HEK293 (cell line): ENCODE data around the gene SSTR4.

ENCODE experiments used
- CTCF ChIA-PET: fragments of 350-600 bp; formaldehyde crosslinking; extraction: SDS; loops from one replicate; lab custom pipeline; 2021; ENCODE audit warnings: antibody characterized with exemption; lab: Yijun Ruan, JAX
- POLR2A ChIA-PET: fragments of 300-600 bp; formaldehyde crosslinking; extraction: SDS; loops from one replicate; lab custom pipeline; 2020; ENCODE audit warnings: antibody characterized with exemption, inconsistent platforms; lab: Yijun Ruan, JAX
- H3K27ac ChIP-seq: fragments of 200-500 bp; sonication (Bioruptor generic); 2 replicates; pipeline ENCODE4 v1.5.1; 2014; ENCODE audit warnings: low read depth, low read length, control low read depth, inconsistent platforms; ENCODE audit errors: extremely low read depth
- H3K36me3 ChIP-seq, 2 experiments: fragments of 200-500 bp in 1 of 2; sonication (Bioruptor generic) in 1 of 2; 1 replicate in 1 of 2; 2 replicates in 1 of 2; pipeline ENCODE4 v1.5.1; 2014 to 2017; ENCODE audit warnings: inconsistent platforms in 2 of 2, low read length in 2 of 2; ENCODE audit not compliant: control insufficient read depth in 2 of 2, insufficient read depth in 1 of 2
- H3K4me1 ChIP-seq: fragments of 200-500 bp; sonication (Bioruptor generic); 2 replicates; pipeline ENCODE4 v1.5.1; 2014; ENCODE audit warnings: mild to moderate bottlenecking, low read length, inconsistent platforms; ENCODE audit not compliant: control insufficient read depth, insufficient read depth
- H3K4me3 ChIP-seq: 2 replicates; pipeline ENCODE4 v1.5.1; 2011; ENCODE audit warnings: low read depth, mild to moderate bottlenecking, control low read depth, low read length, moderate library complexity
- H3K9me3 ChIP-seq: fragments of 200-500 bp; sonication (Bioruptor generic); 2 replicates; pipeline ENCODE4 v1.5.1; 2014; ENCODE audit warnings: low read depth, low read length, inconsistent platforms; ENCODE audit not compliant: control insufficient read depth, insufficient read depth
- ATF2 ChIP-seq: fragments of 450-650 bp; formaldehyde crosslinking; IDR thresholded peaks from 2 replicates; pipeline ENCODE4 v1.5.1; 2016; ENCODE audit warnings: missing biosample characterization, missing genetic modification characterization, low read depth
- ELK4 ChIP-seq: IDR thresholded peaks from 2 replicates; pipeline ENCODE4 v1.6.1; 2011; ENCODE audit warnings: mild to moderate bottlenecking, low read depth, low read length, borderline replicate concordance
- GLI4 ChIP-seq: fragments of 450-650 bp; formaldehyde crosslinking; IDR thresholded peaks from 2 replicates; pipeline ENCODE4 v1.5.1; 2016; ENCODE audit warnings: missing biosample characterization, missing genetic modification characterization
- SCRT2 ChIP-seq: fragments of 450-650 bp; formaldehyde crosslinking; IDR thresholded peaks from 2 replicates; pipeline ENCODE4 v1.5.1; 2016; ENCODE audit warnings: missing biosample characterization, missing genetic modification characterization
- ZBTB21 ChIP-seq: fragments of 450-650 bp; formaldehyde crosslinking; IDR thresholded peaks from 2 replicates; pipeline ENCODE4 v1.5.1; 2017; ENCODE audit warnings: missing biosample characterization, missing genetic modification characterization
- ZBTB49 ChIP-seq: fragments of 450-650 bp; formaldehyde crosslinking; IDR thresholded peaks from 2 replicates; pipeline ENCODE4 v1.5.1; 2016; ENCODE audit warnings: missing biosample characterization, missing genetic modification characterization, low read depth
- ZNF121 ChIP-seq: fragments of 450-650 bp; formaldehyde crosslinking; IDR thresholded peaks from 2 replicates; pipeline ENCODE4 v1.5.1; 2016; ENCODE audit warnings: missing biosample characterization, missing genetic modification characterization
- ZNF146 ChIP-seq: fragments of 450-650 bp; formaldehyde crosslinking; IDR thresholded peaks from 2 replicates; pipeline ENCODE4 v1.5.1; 2016; ENCODE audit warnings: missing biosample characterization, missing genetic modification characterization
- ZNF23 ChIP-seq: fragments of 450-650 bp; formaldehyde crosslinking; IDR thresholded peaks from 2 replicates; pipeline ENCODE4 v1.5.1; 2016; ENCODE audit warnings: missing biosample characterization, missing genetic modification characterization, borderline replicate concordance
- ZNF350 ChIP-seq: fragments of 450-650 bp; formaldehyde crosslinking; IDR thresholded peaks from 2 replicates; pipeline ENCODE4 v1.5.0; 2017; ENCODE audit warnings: missing biosample characterization, mild to moderate bottlenecking, missing genetic modification characterization
- ZNF37A ChIP-seq: fragments of 450-650 bp; IDR thresholded peaks from 2 replicates; pipeline ENCODE4 v1.5.1; 2018; ENCODE audit warnings: missing biosample characterization, missing genetic modification characterization
- ZNF398 ChIP-seq: fragments of 450-650 bp; formaldehyde crosslinking; IDR thresholded peaks from 2 replicates; pipeline ENCODE4 v1.5.1; 2017; ENCODE audit warnings: missing biosample characterization, missing genetic modification characterization
- ZNF449 ChIP-seq: fragments of 450-650 bp; formaldehyde crosslinking; IDR thresholded peaks from 2 replicates; pipeline ENCODE4 v1.5.1; 2017; ENCODE audit warnings: missing biosample characterization, mild to moderate bottlenecking, missing genetic modification characterization, moderate library complexity
- ZNF488 ChIP-seq: fragments of 450-650 bp; formaldehyde crosslinking; IDR thresholded peaks from 2 replicates; pipeline ENCODE4 v1.5.1; 2016; ENCODE audit warnings: missing biosample characterization, missing genetic modification characterization
- ZNF548 ChIP-seq: fragments of 450-650 bp; formaldehyde crosslinking; IDR thresholded peaks from 2 replicates; pipeline ENCODE4 v1.5.1; 2016; ENCODE audit warnings: missing biosample characterization, missing genetic modification characterization
- ZNF621 ChIP-seq: fragments of 450-650 bp; formaldehyde crosslinking; IDR thresholded peaks from 2 replicates; pipeline ENCODE4 v1.5.1; 2017; ENCODE audit warnings: missing biosample characterization, missing genetic modification characterization
- ZNF639 ChIP-seq: fragments of 450-650 bp; formaldehyde crosslinking; IDR thresholded peaks from 2 replicates; pipeline ENCODE4 v1.5.1; 2016; ENCODE audit warnings: missing biosample characterization, missing genetic modification characterization
- ZNF645 ChIP-seq: fragments of 450-650 bp; formaldehyde crosslinking; IDR thresholded peaks from 2 replicates; pipeline ENCODE4; 2016; ENCODE audit warnings: missing biosample characterization, missing genetic modification characterization
- ZNF677 ChIP-seq: fragments of 450-650 bp; IDR thresholded peaks from 2 replicates; pipeline ENCODE4 v1.5.0; 2018; ENCODE audit warnings: missing biosample characterization, mild to moderate bottlenecking, missing genetic modification characterization, moderate library complexity

The SSTR4 gene

GRCh38 chr20:23039136-23039875, 4.2 kb downstream of the SSTR4 start (continued):
- TF ChIP-seq SCRT2 (tag by site-specific recombination) (no peak), ZNF146 (no peak), ZNF677 (tag by site-specific recombination) (no peak), ZNF548 (tag by site-specific recombination) (no peak), ATF2 (tag by site-specific recombination) (no peak), ZNF488 (no peak), ZNF621 (tag by site-specific recombination) (no peak), GLI4 (tag by site-specific recombination) (no peak), ELK4 (no peak)
- TF ChIP-seq, all 188 proteins: peak for 0

- no peaks in the 10 kb centered on the region for H3K36me3 ChIP-seq
- H3K27ac ChIP-seq, result no peak overlapping the region
- no peak overlapping the region for H3K4me3 ChIP-seq
- ChIA-PET CTCF (interaction anchor here (0.9 to 2.7 kb wide), 2 partner anchors 11 to 702 kb away, joined by 6 to 12 read pairs; no protein-coding TSS in a partner anchor), POLR2A (no interaction called here)
- H3K9me3 ChIP-seq, result no peaks in the 10 kb centered on the region
- H3K4me1 ChIP-seq, result no peaks in the 10 kb centered on the region; the same call in 1 of the 2 replicates
- TF ChIP-seq ZNF645 (tag by site-specific recombination), result no peak
- TF ChIP-seq ZBTB21 (tag by site-specific recombination), result no peak
- no peak for TF ChIP-seq ZNF449 (tag by site-specific recombination)
- TF ChIP-seq ZNF350 (tag by site-specific recombination), result no peak
- TF ChIP-seq ZNF639 (tag by site-specific recombination), result no peak
- TF ChIP-seq ZNF121 (tag by site-specific recombination), result no peak
- no peak for TF ChIP-seq ZNF37A (tag by site-specific recombination)
- no peak for TF ChIP-seq ZBTB49
- TF ChIP-seq ZNF23 (tag by site-specific recombination), result no peak
- TF ChIP-seq ZNF398 (tag by site-specific recombination), result no peak
Measured at GRCh38 chr20:23039885-23040508, 4.9 kb downstream of the SSTR4 start.
